ENCODE data around the gene SLX4.

SLX4 gene

GRCh38 chr16:3606441-3606840, 5.0 kb downstream of the SLX4 start:
- Mint-ChIP-seq H3K4me1 (peaks cover 12% of the 10 kb centered on the region), H3K9me3 (no peaks in the 10 kb centered on the region), H3K36me3 (ENCODE audit: low read depth) (peaks cover 48% of the 10 kb centered on the region), H3K27me3 (ENCODE audit: low read depth) (no peaks in the 10 kb centered on the region), H3K27ac (no peak overlapping the region), H3K4me3 (peak overlapping the region in 1 of 3 experiments; percentile 48)
- TF ChIP-seq CTCF (IDR thresholded peaks at IDR 0.05; ENCODE audit: unreplicated experiment in 3 of 3): no peak

- H3K4me3 Mint-ChIP-seq: no peak overlapping the region
- peaks cover 5% of the 10 kb centered on the region for H3K9me3 Mint-ChIP-seq
- no peak for TF ChIP-seq CTCF (IDR thresholded peaks at IDR 0.05; ENCODE audit: unreplicated experiment in 3 of 3)
- H3K27ac Mint-ChIP-seq: no peak overlapping the region
- H3K36me3 Mint-ChIP-seq (ENCODE audit: low read depth): peaks cover 80% of the 10 kb centered on the region
- H3K27me3 Mint-ChIP-seq (ENCODE audit: low read depth): no peaks in the 10 kb centered on the region
- no peaks in the 10 kb centered on the region for H3K4me1 Mint-ChIP-seq
These were observed 9.1 kb downstream of the SLX4 start for GRCh38 chr16:3602320-3602653.

GRCh38 chr16:3601614-3602319, 9.6 kb downstream of the SLX4 start:
- Mint-ChIP-seq H3K36me3 (ENCODE audit: low read depth) (peaks cover 77% of the 10 kb centered on the region), H3K9me3 (peaks cover 5% of the 10 kb centered on the region), H3K27me3 (ENCODE audit: low read depth) (no peaks in the 10 kb centered on the region), H3K4me1 (no peaks in the 10 kb centered on the region), H3K4me3 (no peak overlapping the region), H3K27ac (no peak overlapping the region)
- TF ChIP-seq CTCF (IDR thresholded peaks at IDR 0.05; ENCODE audit: unreplicated experiment in 3 of 3): no peak

GRCh38 chr16:3599922-3600321, 11.5 kb downstream of the SLX4 start:
- no peak overlapping the region for H3K4me3 Mint-ChIP-seq
- peaks cover 74% of the 10 kb centered on the region for H3K36me3 Mint-ChIP-seq (ENCODE audit: low read depth)
- TF ChIP-seq CTCF (IDR thresholded peaks at IDR 0.05; ENCODE audit: unreplicated experiment in 3 of 3): no peak
- peaks cover 5% of the 10 kb centered on the region for H3K9me3 Mint-ChIP-seq
- no peaks in the 10 kb centered on the region for H3K4me1 Mint-ChIP-seq
- no peaks in the 10 kb centered on the region for H3K27me3 Mint-ChIP-seq (ENCODE audit: low read depth)
- no peak overlapping the region for H3K27ac Mint-ChIP-seq

- TF ChIP-seq CTCF (IDR thresholded peaks at IDR 0.05; ENCODE audit: unreplicated experiment in 3 of 3): no peak
- Mint-ChIP-seq H3K9me3 (peaks cover 5% of the 10 kb centered on the region), H3K36me3 (ENCODE audit: low read depth) (peaks cover 71% of the 10 kb centered on the region), H3K4me1 (no peaks in the 10 kb centered on the region), H3K27me3 (ENCODE audit: low read depth) (no peaks in the 10 kb centered on the region), H3K27ac (no peak overlapping the region), H3K4me3 (no peak overlapping the region)
These were observed 12.3 kb downstream of the SLX4 start for GRCh38 chr16:3599121-3599520.

GRCh38 chr16:3598236-3598635, 13.2 kb downstream of the SLX4 start:
- no peak for TF ChIP-seq CTCF (IDR thresholded peaks at IDR 0.05; ENCODE audit: unreplicated experiment in 3 of 3)
- Mint-ChIP-seq H3K4me1 (no peaks in the 10 kb centered on the region), H3K9me3 (peaks cover 5% of the 10 kb centered on the region), H3K4me3 (no peak overlapping the region), H3K27me3 (ENCODE audit: low read depth) (no peaks in the 10 kb centered on the region), H3K27ac (no peak overlapping the region), H3K36me3 (ENCODE audit: low read depth) (peaks cover 67% of the 10 kb centered on the region)

Data from nephron (organoid).